Activated CD8-positive, alpha-beta T cell treated with anti-CD3 and anti-CD28 coated beads, Interleukin-2, amount 10 ng/mL, durations not matched to agents 7 days and 5 days (primary cell): ENCODE results near the gene ANKH. TPM values are rescaled to one million over a fixed set of nuclear protein-coding genes. Genes with fewer than 3 reads are reported as not detected.
"Not testable (repeated sequence)": the region's sequence is repeated elsewhere in the genome, so short reads cannot be mapped to it uniquely, and the experiment has no call there.

Source experiments
- ATAC-seq: fragments of 150-1000 bp; cut with Tn5 transposase; one replicate; pipeline ENCODE4 v1.10.0; 2021; ENCODE audit warnings: moderate library complexity
- CTCF ChIA-PET: fragments of 350-600 bp; sonication (Branson Sonifier 250); formaldehyde crosslinking; loops from one replicate; lab custom pipeline; 2021; ENCODE audit warnings: antibody characterized with exemption; lab: Charles Lee
- POLR2A ChIA-PET: fragments of 350-600 bp; sonication (Branson Sonifier 250); formaldehyde crosslinking; loops from one replicate; lab custom pipeline; 2021; ENCODE audit warnings: antibody characterized with exemption; lab: Charles Lee
- DNase-seq: peaks from one replicate; pipeline ENCODE4 v3.0.0-alpha.2; 2020
- H3K27ac Mint-ChIP-seq: one replicate; pipeline ENCODE4 v1.8.0; 2021; ENCODE audit warnings: mild to moderate bottlenecking, mixed read lengths
- H3K27me3 Mint-ChIP-seq: one replicate; pipeline ENCODE4 v1.8.0; 2021; ENCODE audit warnings: low read depth, mixed read lengths
- H3K36me3 Mint-ChIP-seq: one replicate; pipeline ENCODE4 v1.8.0; 2021; ENCODE audit warnings: low read depth, mixed read lengths
- H3K4me1 Mint-ChIP-seq: one replicate; pipeline ENCODE4 v1.8.0; 2021; ENCODE audit warnings: low read depth, mixed read lengths
- H3K4me3 Mint-ChIP-seq: one replicate; pipeline ENCODE4 v1.8.0; 2021; ENCODE audit warnings: mild to moderate bottlenecking, mixed read lengths
- H3K9me3 Mint-ChIP-seq: one replicate; pipeline ENCODE4 v1.8.0; 2022; ENCODE audit warnings: mixed read lengths; ENCODE audit not compliant: insufficient read depth
- total RNA-seq, 2 experiments: library from RNA; stranded (reverse); gene quantifications; one replicate each; pipeline ENCODE4 v1.2.3, GENCODE V29; 2021

The ANKH gene
- total RNA-seq = 10 to 100 TPM; 32.1 to 36.0 TPM

DNA sequence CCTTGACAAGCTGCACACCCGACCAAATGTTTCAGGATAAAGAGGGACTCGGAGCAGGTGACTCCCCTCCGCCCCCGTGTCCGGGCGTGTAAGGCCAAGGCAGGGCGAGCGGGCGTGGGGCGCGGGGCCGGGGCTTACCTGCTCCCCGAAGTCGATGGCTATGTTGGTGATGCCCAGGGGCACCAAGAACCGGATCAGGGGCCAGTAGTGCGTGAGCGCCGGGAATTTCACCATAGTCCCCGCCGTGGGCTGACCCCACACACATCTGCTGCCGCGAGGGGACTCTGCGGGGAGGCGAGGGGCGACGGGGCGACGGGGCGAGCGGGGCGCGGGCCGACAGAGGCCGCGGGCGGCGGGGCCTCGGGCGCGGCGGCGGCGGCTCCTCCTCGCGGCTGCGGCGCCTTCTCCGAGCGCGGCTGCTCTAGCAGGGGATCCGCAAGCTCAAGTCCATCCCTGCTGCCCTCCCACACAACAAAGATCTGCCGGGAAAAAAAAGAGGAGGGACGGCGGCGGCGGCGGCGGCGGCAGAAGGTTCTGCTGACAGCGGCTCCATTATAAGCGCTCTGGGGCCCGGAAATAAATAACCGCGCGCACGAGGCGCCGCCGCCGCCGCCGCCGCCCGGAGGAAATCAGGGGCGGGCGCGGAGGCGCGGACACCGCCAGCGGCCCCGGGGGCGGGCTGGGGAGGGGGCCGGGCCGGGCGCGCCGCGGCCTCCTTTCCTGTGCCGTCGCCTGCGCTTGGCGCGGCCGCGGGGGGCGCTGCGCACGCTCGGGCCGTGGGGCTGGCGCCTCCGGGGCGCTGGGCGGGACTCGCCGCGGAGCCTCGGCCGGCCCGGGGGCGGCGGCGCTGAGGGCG, at the start of gene ANKH:
Gene ANKH (minus strand): TSS at position 565 of the 856 bp plus-strand sequence. CDS start 331 bp downstream, at position 234.
- Mint-ChIP-seq H3K27ac (peak within 1 kb of the TSS; percentile 83), H3K4me1 (peaks cover 28% of the 10 kb centered on the region), H3K36me3 (no peaks in the 10 kb centered on the region), H3K4me3 (peak within 1 kb of the TSS; percentile 83), H3K9me3 (no peaks in the 10 kb centered on the region), H3K27me3 (peaks cover 7% of the 10 kb centered on the region)
- CTCF ChIA-PET = interaction anchor here (1.0 to 2.7 kb wide), 8 partner anchors 9 to 187 kb away, joined by 3 to 24 read pairs (median 4); no protein-coding TSS in a partner anchor
- peak; percentile 91 for ATAC-seq
- peak; percentile 81 for DNase-seq
- POLR2A ChIA-PET = interaction anchor here (0.7 to 1.6 kb wide), 4 partner anchors 62 to 164 kb away, joined by 3 to 8 read pairs (median 4); no protein-coding TSS in a partner anchor

DNA sequence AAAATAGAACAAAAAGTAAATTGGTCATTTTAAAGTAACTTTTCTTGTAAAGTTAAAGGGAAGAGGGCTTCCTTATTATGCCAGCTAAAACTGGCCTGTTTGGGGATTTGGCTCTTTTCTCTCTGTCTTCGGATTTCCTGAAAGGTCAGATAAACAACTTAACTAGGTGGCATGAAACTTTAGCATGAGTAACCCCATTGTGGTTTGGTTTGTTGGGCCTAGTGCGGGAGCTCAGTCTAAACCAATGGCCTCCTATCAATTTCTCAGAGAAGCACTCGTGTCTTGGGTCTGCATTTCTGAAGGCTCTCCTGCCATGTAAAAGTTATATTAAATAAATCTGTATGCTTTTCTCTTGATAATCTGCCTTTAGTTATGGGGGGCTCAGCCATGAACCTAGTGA, 48.5 kb upstream of the ANKH start:
- no peak overlapping the region for H3K27ac Mint-ChIP-seq
- CTCF ChIA-PET = no interaction called here

GRCh38 chr5:14919106-14919505, 47.5 kb upstream of the ANKH start:
- H3K4me1 Mint-ChIP-seq = peaks cover 11% of the 10 kb centered on the region
- H3K36me3 Mint-ChIP-seq, H3K27me3 Mint-ChIP-seq, ATAC-seq, H3K4me3 Mint-ChIP-seq, H3K9me3 Mint-ChIP-seq, CTCF ChIA-PET, H3K27ac Mint-ChIP-seq, POLR2A ChIA-PET, DNase-seq: not testable (repeated sequence)

More for the DNA sequence above, 48.5 kb upstream of the ANKH start:
- Mint-ChIP-seq H3K4me3 (no peak overlapping the region), H3K36me3 (no peaks in the 10 kb centered on the region), H3K27me3 (peaks cover 2% of the 10 kb centered on the region), H3K4me1 (peaks cover 16% of the 10 kb centered on the region), H3K9me3 (no peaks in the 10 kb centered on the region)
- no peak for ATAC-seq
- POLR2A ChIA-PET = no interaction called here
- no peak for DNase-seq

DNA sequence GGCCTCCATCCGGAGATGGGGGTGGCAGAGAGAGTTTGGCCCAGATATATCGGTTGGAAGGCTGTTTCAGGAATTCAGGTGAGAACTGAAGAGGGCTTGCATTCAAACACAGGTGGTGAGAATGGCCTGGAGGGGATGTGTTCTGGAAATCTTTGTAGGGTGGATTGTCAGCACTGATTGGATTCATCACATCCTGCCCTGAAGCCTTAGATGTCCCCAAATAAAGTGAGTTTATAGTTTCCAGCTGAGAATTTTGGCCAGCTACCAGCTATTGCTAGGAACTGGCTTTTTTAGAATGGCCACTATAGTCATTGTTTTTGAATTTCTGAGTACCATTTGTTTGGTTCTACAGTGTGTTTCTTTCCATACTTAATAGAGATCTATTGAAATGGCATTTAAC, 46.1 kb upstream of the ANKH start:
- ChIA-PET POLR2A (no interaction called here), CTCF (interaction anchor here (0.9 kb wide), 1 partner anchor 85 kb away, joined by 4 read pairs; no protein-coding TSS in a partner anchor)
- Mint-ChIP-seq H3K4me1 (peaks cover 13% of the 10 kb centered on the region), H3K4me3 (no peak overlapping the region), H3K36me3 (no peaks in the 10 kb centered on the region), H3K9me3 (no peaks in the 10 kb centered on the region), H3K27ac (no peak overlapping the region), H3K27me3 (peaks cover 2% of the 10 kb centered on the region)
- DNase-seq = no peak
- ATAC-seq = no peak

- H3K36me3 Mint-ChIP-seq = no peaks in the 10 kb centered on the region
- no peaks in the 10 kb centered on the region for H3K9me3 Mint-ChIP-seq
- ChIA-PET POLR2A (no interaction called here), CTCF (no interaction called here)
- peaks cover 11% of the 10 kb centered on the region for H3K4me1 Mint-ChIP-seq
- H3K27ac Mint-ChIP-seq = no peak overlapping the region
- no peak overlapping the region for H3K4me3 Mint-ChIP-seq
- peaks cover 3% of the 10 kb centered on the region for H3K27me3 Mint-ChIP-seq
- ATAC-seq (no peak), DNase-seq (no peak)
Observed at GRCh38 chr5:14915291-14915952, 43.8 kb upstream of the ANKH start.

- CTCF ChIA-PET = no interaction called here
- Mint-ChIP-seq H3K4me3 (no peak overlapping the region), H3K27me3 (peaks cover 4% of the 10 kb centered on the region), H3K27ac (no peak overlapping the region), H3K4me1 (peaks cover 4% of the 10 kb centered on the region), H3K36me3 (no peaks in the 10 kb centered on the region), H3K9me3 (no peaks in the 10 kb centered on the region)
- no peak for DNase-seq
- POLR2A ChIA-PET = no interaction called here
- ATAC-seq = no peak
Observed at GRCh38 chr5:14914623-14915260, 43.2 kb upstream of the ANKH start.

DNA sequence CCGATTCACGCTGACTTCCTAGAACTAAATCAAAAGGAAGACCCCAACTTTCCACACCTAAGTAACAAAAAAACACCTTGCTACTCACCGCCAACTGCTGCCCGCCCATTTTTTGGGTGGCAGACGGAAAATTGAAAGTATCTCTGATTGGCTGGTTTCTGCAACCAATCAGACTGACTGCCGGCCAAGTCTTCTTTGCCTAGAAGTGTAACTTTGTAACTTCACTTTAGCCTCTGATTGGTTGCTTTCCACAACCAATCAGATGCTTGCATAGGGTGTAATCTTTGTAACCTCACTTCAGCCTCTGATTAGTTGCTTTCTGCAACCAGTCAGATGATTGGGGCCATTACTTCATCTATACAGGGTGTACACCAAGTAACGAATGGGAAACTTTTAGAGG, 42.6 kb upstream of the ANKH start:
- POLR2A ChIA-PET = no interaction called here
- ATAC-seq = no peak

GRCh38 chr5:14913096-14913495, 41.5 kb upstream of the ANKH start:
- no peaks in the 10 kb centered on the region for H3K9me3 Mint-ChIP-seq
- no peaks in the 10 kb centered on the region for H3K36me3 Mint-ChIP-seq
- ChIA-PET POLR2A (no interaction called here), CTCF (no interaction called here)
- no peak for ATAC-seq
- no peak for DNase-seq
- peaks cover 4% of the 10 kb centered on the region for H3K4me1 Mint-ChIP-seq
- H3K27ac Mint-ChIP-seq = no peak overlapping the region
- peaks cover 10% of the 10 kb centered on the region for H3K27me3 Mint-ChIP-seq
- no peak overlapping the region for H3K4me3 Mint-ChIP-seq

More for the DNA sequence above, 42.6 kb upstream of the ANKH start:
- H3K36me3 Mint-ChIP-seq = no peaks in the 10 kb centered on the region
- no peaks in the 10 kb centered on the region for H3K9me3 Mint-ChIP-seq
- CTCF ChIA-PET = no interaction called here
- DNase-seq = no peak
- H3K4me3 Mint-ChIP-seq = no peak overlapping the region
- no peak overlapping the region for H3K27ac Mint-ChIP-seq
- H3K4me1 Mint-ChIP-seq = peaks cover 4% of the 10 kb centered on the region
- peaks cover 7% of the 10 kb centered on the region for H3K27me3 Mint-ChIP-seq

DNA sequence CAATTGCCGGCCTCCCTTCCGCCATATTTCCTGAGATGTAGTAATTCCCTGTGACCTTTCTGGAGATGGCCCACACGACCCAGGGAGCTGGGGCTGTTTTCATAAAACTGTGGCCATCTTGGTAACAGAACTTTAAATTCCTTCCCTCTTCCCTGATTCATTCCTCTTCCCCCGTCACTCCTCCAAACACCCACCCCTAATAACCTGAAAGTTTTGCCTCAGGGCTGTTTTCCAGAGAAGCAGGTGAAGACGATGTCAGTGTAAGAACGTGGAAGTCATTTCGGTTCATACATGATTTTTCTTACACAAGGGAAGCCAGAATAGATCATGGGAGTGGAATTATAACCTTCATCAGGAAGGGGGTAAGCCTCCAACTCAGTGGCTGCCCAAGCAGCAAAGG, 40.6 kb upstream of the ANKH start:
- ATAC-seq (no peak), DNase-seq (no peak)
- H3K4me1 Mint-ChIP-seq = peaks cover 4% of the 10 kb centered on the region
- no peaks in the 10 kb centered on the region for H3K9me3 Mint-ChIP-seq
- H3K36me3 Mint-ChIP-seq = no peaks in the 10 kb centered on the region
- H3K4me3 Mint-ChIP-seq = no peak overlapping the region
- H3K27ac Mint-ChIP-seq = no peak overlapping the region
- POLR2A ChIA-PET = no interaction called here
- peaks cover 10% of the 10 kb centered on the region for H3K27me3 Mint-ChIP-seq
- CTCF ChIA-PET = no interaction called here

GRCh38 chr5:14909369-14909768, 37.8 kb upstream of the ANKH start:
- peaks cover 10% of the 10 kb centered on the region for H3K27me3 Mint-ChIP-seq
- H3K36me3 Mint-ChIP-seq = no peaks in the 10 kb centered on the region
- ATAC-seq (no peak), DNase-seq (no peak)
- POLR2A ChIA-PET = no interaction called here
- no peak overlapping the region for H3K4me3 Mint-ChIP-seq
- no peaks in the 10 kb centered on the region for H3K9me3 Mint-ChIP-seq
- peaks cover 5% of the 10 kb centered on the region for H3K4me1 Mint-ChIP-seq
- CTCF ChIA-PET = no interaction called here
- no peak overlapping the region for H3K27ac Mint-ChIP-seq

DNA sequence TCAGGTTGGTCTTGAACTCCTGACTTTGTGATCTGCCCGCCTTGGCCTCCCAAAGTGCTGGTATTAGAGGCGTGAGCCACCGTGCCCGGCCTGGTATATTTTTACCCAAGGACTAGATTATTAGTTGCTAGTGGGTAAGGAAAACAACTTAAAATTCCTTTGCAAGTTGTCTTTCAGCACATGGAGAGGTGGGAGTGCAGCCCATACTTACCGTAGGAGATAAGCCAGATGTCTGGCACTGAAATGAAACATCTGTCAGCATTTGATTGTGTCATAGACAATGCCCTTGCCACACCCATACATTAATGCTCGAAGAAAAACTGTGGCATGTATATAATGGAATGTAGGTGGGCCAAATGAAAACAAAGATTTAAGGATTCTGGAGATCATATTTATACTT, 36.6 kb upstream of the ANKH start:
- H3K4me1 Mint-ChIP-seq = peaks cover 1% of the 10 kb centered on the region
- H3K9me3 Mint-ChIP-seq = no peaks in the 10 kb centered on the region
- ChIA-PET CTCF (no interaction called here), POLR2A (no interaction called here)
- H3K27me3 Mint-ChIP-seq = peaks cover 12% of the 10 kb centered on the region
- ATAC-seq = no peak
- H3K27ac Mint-ChIP-seq = no peak overlapping the region
- DNase-seq = no peak
- H3K36me3 Mint-ChIP-seq = no peaks in the 10 kb centered on the region
- no peak overlapping the region for H3K4me3 Mint-ChIP-seq

GRCh38 chr5:14906628-14907027, 35.0 kb upstream of the ANKH start:
- ChIA-PET CTCF (no interaction called here), POLR2A (no interaction called here)
- Mint-ChIP-seq H3K36me3 (no peaks in the 10 kb centered on the region), H3K9me3 (no peaks in the 10 kb centered on the region), H3K4me1 (peaks cover 1% of the 10 kb centered on the region), H3K4me3 (no peak overlapping the region), H3K27ac (no peak overlapping the region), H3K27me3 (peaks cover 12% of the 10 kb centered on the region)
- no peak for DNase-seq
- no peak for ATAC-seq
